Measurements from ENCODE around the gene RETREG2. TPM values are rescaled to one million over a fixed set of nuclear protein-coding genes. Genes with fewer than 3 reads are reported as not detected.

Gene RETREG2
- total and polyA plus RNA-seq, 2 donors from 2014 or later: 106 to 112 TPM

DNA sequence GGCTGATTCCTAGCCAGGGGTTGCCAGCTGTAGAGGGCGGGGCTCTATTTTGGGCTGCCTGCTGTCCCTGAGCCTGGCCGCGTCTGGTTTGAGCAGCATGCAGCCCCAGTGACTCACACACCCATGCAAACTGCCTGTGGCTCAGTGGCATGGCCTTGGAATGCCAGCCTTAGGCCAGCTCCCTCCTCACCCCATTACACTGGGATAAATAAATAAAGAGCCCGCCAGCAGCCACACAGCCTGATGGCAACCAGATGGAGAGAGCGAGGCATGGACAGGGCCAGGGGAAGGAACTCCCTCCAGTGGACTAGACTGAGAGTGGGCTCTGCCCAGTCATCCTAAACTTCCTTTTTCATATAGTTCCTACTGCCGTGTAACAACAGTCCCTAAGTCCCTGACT is 35.7 kb upstream of the RETREG2 start:
- DNase-seq (peak in 1 of 5 donors; percentile 88), FAIRE-seq (no peak)
- Histone ChIP-seq H3K9me3 (ENCODE audit: control insufficient read depth in 2 of 3, insufficient read depth in 1 of 3, low read length in 3 of 3) (no peaks in the 10 kb centered on the region), H3K27ac (ENCODE audit: low read depth in 2 of 2, low read length in 2 of 2) (no peak overlapping the region), H3K36me3 (ENCODE audit: control insufficient read depth in 2 of 3, insufficient read depth in 3 of 3, low read length in 3 of 3) (peaks cover 2 to 19% (median 13%) of the 10 kb centered on the region in 3 donors), H3K4me1 (ENCODE audit: control insufficient read depth in 2 of 3, insufficient read depth in 2 of 3, low read depth in 1 of 3, low read length in 3 of 3) (no peaks in the 10 kb centered on the region), H3K27me3 (ENCODE audit: control insufficient read depth, insufficient read depth, low read length) (no peaks in the 10 kb centered on the region), H3K4me3 (ENCODE audit: low read length in 3 of 3) (no peak overlapping the region), H3K9ac (ENCODE audit: low read length in 3 of 3) (no peak overlapping the region)
- intact Hi-C loops (cut with DNase I): no loop called here
- TF ChIP-seq, protein P1, sequence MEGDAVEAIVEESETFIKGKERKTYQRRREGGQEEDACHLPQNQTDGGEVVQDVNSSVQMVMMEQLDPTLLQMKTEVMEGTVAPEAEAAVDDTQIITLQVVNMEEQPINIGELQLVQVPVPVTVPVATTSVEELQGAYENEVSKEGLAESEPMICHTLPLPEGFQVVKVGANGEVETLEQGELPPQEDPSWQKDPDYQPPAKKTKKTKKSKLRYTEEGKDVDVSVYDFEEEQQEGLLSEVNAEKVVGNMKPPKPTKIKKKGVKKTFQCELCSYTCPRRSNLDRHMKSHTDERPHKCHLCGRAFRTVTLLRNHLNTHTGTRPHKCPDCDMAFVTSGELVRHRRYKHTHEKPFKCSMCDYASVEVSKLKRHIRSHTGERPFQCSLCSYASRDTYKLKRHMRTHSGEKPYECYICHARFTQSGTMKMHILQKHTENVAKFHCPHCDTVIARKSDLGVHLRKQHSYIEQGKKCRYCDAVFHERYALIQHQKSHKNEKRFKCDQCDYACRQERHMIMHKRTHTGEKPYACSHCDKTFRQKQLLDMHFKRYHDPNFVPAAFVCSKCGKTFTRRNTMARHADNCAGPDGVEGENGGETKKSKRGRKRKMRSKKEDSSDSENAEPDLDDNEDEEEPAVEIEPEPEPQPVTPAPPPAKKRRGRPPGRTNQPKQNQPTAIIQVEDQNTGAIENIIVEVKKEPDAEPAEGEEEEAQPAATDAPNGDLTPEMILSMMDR (IDR thresholded peaks at IDR 0.05; ENCODE audit: borderline replicate concordance, extremely low read depth, insufficient read depth): no peak

DNA sequence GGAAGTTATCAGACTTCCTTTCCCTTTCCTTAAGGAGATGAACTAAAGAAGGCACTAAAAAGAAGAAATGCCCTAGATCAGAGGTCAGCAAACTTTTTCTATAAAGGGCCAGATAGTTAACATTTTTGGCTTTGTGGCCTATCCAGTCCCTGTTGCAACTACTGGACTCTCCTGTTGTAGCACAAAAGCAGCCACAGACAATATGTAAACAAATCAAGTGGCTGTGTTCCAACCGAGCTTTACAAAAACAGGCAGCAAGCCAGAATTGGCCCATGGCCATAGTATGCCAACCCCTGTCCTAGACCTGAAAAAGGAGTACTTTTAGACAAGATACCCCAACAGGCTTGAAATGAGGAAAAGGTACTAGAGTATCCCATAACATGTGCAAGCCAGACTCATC is 28.4 kb upstream of the RETREG2 start:
- FAIRE-seq (no peak), DNase-seq (peak in 1 of 5 donors; percentile 12)
- H3K4me3 ChIP-seq (ENCODE audit: low read length in 3 of 3): no peak overlapping the region
- TF ChIP-seq, protein P1 (IDR thresholded peaks at IDR 0.05; ENCODE audit: borderline replicate concordance, extremely low read depth, insufficient read depth): no peak
- H3K9ac ChIP-seq (ENCODE audit: low read length in 3 of 3): no peak overlapping the region
- no peaks in the 10 kb centered on the region for H3K27me3 ChIP-seq (ENCODE audit: control insufficient read depth, insufficient read depth, low read length)
- intact Hi-C loops (cut with DNase I): loop anchor here (10.0 kb wide), 1 partner anchor 95 kb away; no protein-coding TSS in a partner anchor
- H3K36me3 ChIP-seq (ENCODE audit: control insufficient read depth in 2 of 3, insufficient read depth in 3 of 3, low read length in 3 of 3): peaks cover 2 to 18% (median 11%) of the 10 kb centered on the region in 3 donors
- H3K27ac ChIP-seq (ENCODE audit: low read depth in 2 of 2, low read length in 2 of 2): no peak overlapping the region
- peaks cover 0 to 2% (median 0%) of the 10 kb centered on the region in 3 donors for H3K4me1 ChIP-seq (ENCODE audit: control insufficient read depth in 2 of 3, insufficient read depth in 2 of 3, low read depth in 1 of 3, low read length in 3 of 3)
- H3K9me3 ChIP-seq (ENCODE audit: control insufficient read depth in 2 of 3, insufficient read depth in 1 of 3, low read length in 3 of 3): no peaks in the 10 kb centered on the region

GRCh38 chr2:219155054-219155644 is 22.9 kb upstream of the RETREG2 start:
- Histone ChIP-seq H3K27me3 (ENCODE audit: control insufficient read depth, insufficient read depth, low read length) (no peaks in the 10 kb centered on the region), H3K4me1 (ENCODE audit: control insufficient read depth in 2 of 3, insufficient read depth in 2 of 3, low read depth in 1 of 3, low read length in 3 of 3) (no peaks in the 10 kb centered on the region), H3K9me3 (ENCODE audit: control insufficient read depth in 2 of 3, insufficient read depth in 1 of 3, low read length in 3 of 3) (no peaks in the 10 kb centered on the region), H3K9ac (ENCODE audit: low read length in 3 of 3) (no peak overlapping the region), H3K27ac (ENCODE audit: low read depth in 2 of 2, low read length in 2 of 2) (no peak overlapping the region), H3K4me3 (ENCODE audit: low read length in 3 of 3) (no peak overlapping the region), H3K36me3 (ENCODE audit: control insufficient read depth in 2 of 3, insufficient read depth in 3 of 3, low read length in 3 of 3) (peaks cover 0 to 3% (median 0%) of the 10 kb centered on the region in 3 donors)
- FAIRE-seq: no peak
- TF ChIP-seq, protein P1 (IDR thresholded peaks at IDR 0.05; ENCODE audit: borderline replicate concordance, extremely low read depth, insufficient read depth): peak; percentile 65
- intact Hi-C loops (cut with DNase I): loop anchor here (10.0 kb wide), 1 partner anchor 100 kb away; no protein-coding TSS in a partner anchor
- peak in 3 of 5 donors; percentile 50 to 93 (median 85) for DNase-seq

Measured in kidney (tissue), 14 donors.